WERI-Rb-1 (cell line): ENCODE measurements around the gene FNIP1.

Source experiments
- DNase-seq: peaks from one replicate; pipeline ENCODE4 v3.0.0-alpha.2; 2020
- H3K27ac ChIP-seq: fragments of 250-450 bp; sonication (Bioruptor Pico); 2 replicates; pipeline ENCODE4 v1.5.1; 2020; ENCODE audit warnings: mild to moderate bottlenecking, moderate library complexity
- H3K27me3 ChIP-seq: fragments of 250-450 bp; sonication (Bioruptor Pico); 2 replicates; pipeline ENCODE4 v1.5.1; 2021; ENCODE audit warnings: mild to moderate bottlenecking, low read depth, moderate library complexity; ENCODE audit not compliant: insufficient read depth, severe bottlenecking
- H3K36me3 ChIP-seq: fragments of 250-450 bp; sonication (Bioruptor Pico); 2 replicates; pipeline ENCODE4 v1.5.1; 2020; ENCODE audit warnings: mild to moderate bottlenecking, moderate library complexity
- H3K4me3 ChIP-seq: 2 replicates; pipeline ENCODE4 v1.5.1; 2011; ENCODE audit warnings: low read depth, mild to moderate bottlenecking, control low read depth, low read length
- H3K9me3 ChIP-seq: fragments of 250-450 bp; sonication (Bioruptor Pico); 2 replicates; pipeline ENCODE4 v1.5.1; 2021; ENCODE audit warnings: mild to moderate bottlenecking, moderate library complexity; ENCODE audit not compliant: severe bottlenecking
- TF ChIP-seq, protein P1 (sequence below): IDR thresholded peaks from 2 replicates; pipeline ENCODE4 v1.5.1; 2011; ENCODE audit warnings: low read depth, mild to moderate bottlenecking, control low read depth, inconsistent platforms, low read length

Gene FNIP1

DNA sequence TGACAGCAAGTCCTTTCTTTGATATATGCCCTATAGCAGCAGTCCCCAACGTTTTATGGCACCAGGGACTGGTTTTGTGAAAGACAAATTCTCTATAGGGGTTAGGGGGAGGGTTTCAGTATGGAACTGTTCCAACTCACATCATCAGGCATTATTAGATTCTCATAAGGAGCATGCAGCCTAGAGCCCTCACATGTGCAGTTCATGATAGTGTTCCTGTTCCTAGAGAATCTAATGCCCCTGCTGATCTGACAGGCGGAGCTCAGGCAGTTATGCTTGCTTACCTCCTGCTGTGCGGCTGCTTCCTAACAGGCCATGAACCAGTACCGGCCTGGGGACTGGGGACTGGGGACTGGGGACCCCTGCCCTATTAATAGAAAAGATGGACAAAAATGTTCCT lies 159.1 kb downstream of the FNIP1 start:
- H3K27ac ChIP-seq, result no peak overlapping the region
- H3K4me3 ChIP-seq, result no peak overlapping the region
- TF ChIP-seq, protein P1, sequence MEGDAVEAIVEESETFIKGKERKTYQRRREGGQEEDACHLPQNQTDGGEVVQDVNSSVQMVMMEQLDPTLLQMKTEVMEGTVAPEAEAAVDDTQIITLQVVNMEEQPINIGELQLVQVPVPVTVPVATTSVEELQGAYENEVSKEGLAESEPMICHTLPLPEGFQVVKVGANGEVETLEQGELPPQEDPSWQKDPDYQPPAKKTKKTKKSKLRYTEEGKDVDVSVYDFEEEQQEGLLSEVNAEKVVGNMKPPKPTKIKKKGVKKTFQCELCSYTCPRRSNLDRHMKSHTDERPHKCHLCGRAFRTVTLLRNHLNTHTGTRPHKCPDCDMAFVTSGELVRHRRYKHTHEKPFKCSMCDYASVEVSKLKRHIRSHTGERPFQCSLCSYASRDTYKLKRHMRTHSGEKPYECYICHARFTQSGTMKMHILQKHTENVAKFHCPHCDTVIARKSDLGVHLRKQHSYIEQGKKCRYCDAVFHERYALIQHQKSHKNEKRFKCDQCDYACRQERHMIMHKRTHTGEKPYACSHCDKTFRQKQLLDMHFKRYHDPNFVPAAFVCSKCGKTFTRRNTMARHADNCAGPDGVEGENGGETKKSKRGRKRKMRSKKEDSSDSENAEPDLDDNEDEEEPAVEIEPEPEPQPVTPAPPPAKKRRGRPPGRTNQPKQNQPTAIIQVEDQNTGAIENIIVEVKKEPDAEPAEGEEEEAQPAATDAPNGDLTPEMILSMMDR, result no peak
- H3K27me3 ChIP-seq, result no peaks in the 10 kb centered on the region
- no peak for DNase-seq
- H3K36me3 ChIP-seq, result no peaks in the 10 kb centered on the region
- no peaks in the 10 kb centered on the region for H3K9me3 ChIP-seq

DNA sequence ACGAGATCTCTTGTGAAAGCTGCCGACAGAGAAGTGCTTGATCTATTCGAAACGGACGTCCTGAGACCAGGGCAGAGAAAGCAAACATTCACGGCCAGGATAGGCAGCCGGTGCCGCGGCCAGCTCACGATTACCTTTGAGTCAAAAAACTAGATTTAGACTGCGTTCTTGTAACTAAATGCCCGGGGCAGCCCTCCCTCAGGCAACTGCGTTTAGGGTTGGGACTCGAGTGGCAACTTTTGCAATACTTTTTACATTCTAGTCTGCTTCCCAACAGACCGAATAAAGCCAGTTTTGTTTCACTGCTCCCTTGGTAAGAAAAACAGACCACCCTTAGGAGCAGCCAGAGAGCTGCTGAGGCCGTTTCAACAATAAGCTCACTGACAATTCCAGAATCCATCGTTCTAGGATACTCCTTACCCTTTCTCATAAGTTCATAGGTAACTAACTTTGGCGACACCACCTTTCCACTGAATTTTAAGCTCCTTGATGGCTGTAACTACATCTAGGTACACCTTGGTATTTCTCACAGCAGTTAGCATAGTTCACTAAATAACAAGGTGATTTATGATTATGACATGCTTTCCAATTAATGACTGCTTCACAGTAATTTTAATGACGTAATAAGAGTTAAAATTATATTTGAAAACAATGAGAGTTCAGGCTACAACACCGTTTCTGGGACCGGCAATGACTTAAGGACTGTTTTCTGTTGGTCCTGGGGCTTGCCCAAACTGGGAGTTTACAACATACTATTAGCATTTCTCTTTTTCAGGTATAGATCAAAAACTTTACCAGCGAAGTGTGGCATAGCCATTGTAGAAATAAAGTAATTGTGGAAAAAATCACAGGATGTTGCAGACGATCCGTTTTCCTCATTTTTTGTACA lies 160.9 kb downstream of the FNIP1 start:
- Histone ChIP-seq H3K36me3 (no peaks in the 10 kb centered on the region), H3K27me3 (no peaks in the 10 kb centered on the region), H3K9me3 (no peaks in the 10 kb centered on the region), H3K4me3 (peak overlapping the region; percentile 99), H3K27ac (peak overlapping the region; percentile 83)
- TF ChIP-seq, protein P1, result no peak
- DNase-seq, result no peak

DNA sequence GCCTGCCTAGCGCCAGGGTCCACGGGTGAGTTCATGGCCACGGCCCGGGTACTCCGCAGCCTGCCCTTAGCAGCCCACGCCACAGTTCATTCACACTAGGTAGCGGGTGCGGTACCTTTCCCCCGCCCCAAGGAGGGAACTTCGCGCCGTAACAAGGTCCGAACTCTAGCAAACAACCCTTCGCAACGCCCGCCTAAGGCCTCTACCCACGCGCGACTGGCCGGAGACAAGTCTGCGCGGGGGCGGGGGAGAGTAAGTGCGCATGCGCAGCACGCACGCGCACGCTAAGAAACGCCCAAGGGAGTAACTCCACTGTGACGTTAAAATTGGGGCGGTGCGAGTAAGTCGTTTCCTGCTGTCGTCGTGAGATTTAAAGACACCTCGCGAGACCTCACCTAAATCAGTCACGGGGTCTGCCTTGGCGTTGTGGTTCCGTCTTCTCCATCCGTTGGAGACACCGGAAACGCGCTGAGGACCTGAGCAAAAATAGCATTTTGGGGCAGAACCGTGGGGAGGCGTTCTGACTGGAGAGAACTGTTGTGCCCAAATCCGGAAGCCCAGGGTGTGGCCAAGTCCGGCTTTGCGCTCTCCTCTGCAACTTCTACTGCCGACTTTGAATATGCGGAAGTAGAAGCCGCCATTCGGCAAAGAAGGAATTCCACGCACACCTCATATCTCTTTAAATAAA lies 161.7 kb downstream of the FNIP1 start, which contains the start of gene RAPGEF6:
Gene RAPGEF6, minus strand, starts transcription at position 234 of the 688 bp plus-strand sequence. Its CDS starts 199 bp downstream, at position 35.
- TF ChIP-seq, protein P1, result no peak
- DNase-seq, result peak; percentile 97
- Histone ChIP-seq H3K4me3 (peak within 1 kb of the TSS; percentile 99), H3K36me3 (no peaks in the 10 kb centered on the region), H3K9me3 (no peaks in the 10 kb centered on the region), H3K27me3 (no peaks in the 10 kb centered on the region), H3K27ac (peak within 1 kb of the TSS; percentile 83)

DNA sequence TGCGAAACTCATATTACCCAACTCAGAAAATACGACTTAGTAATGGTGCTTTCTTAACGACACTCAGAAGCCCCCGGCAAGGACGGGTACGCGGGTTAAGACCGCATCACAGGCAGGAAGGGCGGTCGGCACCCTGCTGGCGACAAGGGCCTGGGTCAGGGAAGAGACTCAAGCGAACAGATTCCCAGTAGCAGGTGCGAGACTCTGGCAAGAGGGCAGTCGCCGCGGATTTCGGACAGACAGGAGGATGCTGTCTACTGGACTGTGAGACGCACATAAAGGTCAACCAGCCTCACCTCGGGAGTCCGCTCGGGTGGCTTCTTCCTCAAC lies 162.2 kb downstream of the FNIP1 start:
- Histone ChIP-seq H3K27me3 (no peaks in the 10 kb centered on the region), H3K36me3 (no peaks in the 10 kb centered on the region), H3K27ac (peak overlapping the region; percentile 83), H3K4me3 (peak overlapping the region; percentile 99), H3K9me3 (no peaks in the 10 kb centered on the region)
- DNase-seq, result peak; percentile 65
- TF ChIP-seq, protein P1, result peak; percentile 21; the same call in 1 of the 2 replicates

DNA sequence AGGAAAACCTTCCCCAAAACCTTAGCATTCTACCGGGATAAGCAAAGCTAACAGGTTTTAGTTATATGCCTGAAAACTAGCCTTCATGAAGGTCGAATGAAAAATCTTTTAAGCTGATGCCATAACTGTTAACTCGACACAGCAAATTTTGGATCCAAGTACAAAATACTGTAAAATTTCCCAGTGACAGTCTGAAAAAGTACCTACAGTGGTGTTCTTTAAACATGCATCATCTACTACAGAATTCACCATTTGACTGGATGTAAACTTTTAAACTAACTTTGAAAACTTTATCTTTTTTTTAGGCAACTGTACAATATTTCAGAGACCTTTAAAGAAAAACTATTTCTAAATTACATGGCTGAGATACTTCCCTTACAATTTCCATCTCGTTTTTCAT lies 162.6 kb downstream of the FNIP1 start:
- Histone ChIP-seq H3K4me3 (peak overlapping the region; percentile 99), H3K9me3 (no peaks in the 10 kb centered on the region), H3K27me3 (no peaks in the 10 kb centered on the region), H3K27ac (peak overlapping the region; percentile 83), H3K36me3 (no peaks in the 10 kb centered on the region)
- TF ChIP-seq, protein P1, result no peak
- no peak for DNase-seq
